ENCODE data around the gene SOWAHB.

Gene SOWAHB

GRCh38 chr4:76850010-76850441, 47.9 kb downstream of the SOWAHB start:
- no peak overlapping the region for H3K27ac ChIP-seq
- TF ChIP-seq CTCF (IDR thresholded peaks at IDR 0.05) = no peak
- H3K4me1 ChIP-seq (ENCODE audit: control insufficient read depth in 1 of 2, insufficient read depth in 1 of 2, low read depth in 1 of 2, low read length in 1 of 2) = no peaks in the 10 kb centered on the region
- H3K36me3 ChIP-seq = no peaks in the 10 kb centered on the region
- no peaks in the 10 kb centered on the region for H3K9me3 ChIP-seq
- no peak overlapping the region for H3K4me3 ChIP-seq (ENCODE audit: low read depth in 1 of 2, low read length in 1 of 2)
- H3K27me3 ChIP-seq = no peaks in the 10 kb centered on the region
